Measurements from ENCODE around the gene EFNA2. TPM values are rescaled to one million over a fixed set of nuclear protein-coding genes. Genes with fewer than 3 reads are reported as not detected.

Gene EFNA2
- total RNA-seq, 4 donors from 2014 or later: not detected

DNA sequence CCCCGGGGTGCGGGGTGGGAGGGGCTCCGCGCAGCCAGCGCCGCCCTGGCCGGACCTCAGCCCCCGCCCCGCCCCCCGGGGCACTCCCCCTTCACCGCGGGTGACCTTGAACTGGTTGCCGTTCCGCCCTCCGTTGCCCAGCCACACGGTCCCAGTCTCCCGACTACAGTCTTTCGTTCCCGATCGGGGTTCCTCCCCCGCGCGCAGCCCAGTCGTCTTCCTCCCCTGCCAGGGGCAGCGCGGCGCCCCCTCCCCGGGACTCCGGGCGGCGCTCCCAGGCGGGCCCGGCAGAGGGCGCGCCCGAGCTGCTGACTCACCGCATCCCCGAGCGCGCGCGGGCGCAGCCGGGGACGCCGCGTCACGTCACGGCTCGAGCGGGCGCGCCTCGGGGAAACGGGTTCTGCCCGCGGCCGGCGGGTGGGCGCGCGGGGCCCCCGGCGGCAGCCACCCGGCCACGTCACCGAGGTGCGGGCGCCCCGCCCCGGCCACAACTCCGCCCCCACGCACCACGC, 36.8 kb upstream of the EFNA2 start:
- H3K4me3 ChIP-seq (ENCODE audit: low read depth, poor library complexity, severe bottlenecking): peak overlapping the region; percentile 39
- WGBS, 2 donors: 1% methylated on average over 29 of the region's 74 CpGs; no CpG with 5 or more reads in 1 of the 2 donors
- TF ChIP-seq, protein P1, sequence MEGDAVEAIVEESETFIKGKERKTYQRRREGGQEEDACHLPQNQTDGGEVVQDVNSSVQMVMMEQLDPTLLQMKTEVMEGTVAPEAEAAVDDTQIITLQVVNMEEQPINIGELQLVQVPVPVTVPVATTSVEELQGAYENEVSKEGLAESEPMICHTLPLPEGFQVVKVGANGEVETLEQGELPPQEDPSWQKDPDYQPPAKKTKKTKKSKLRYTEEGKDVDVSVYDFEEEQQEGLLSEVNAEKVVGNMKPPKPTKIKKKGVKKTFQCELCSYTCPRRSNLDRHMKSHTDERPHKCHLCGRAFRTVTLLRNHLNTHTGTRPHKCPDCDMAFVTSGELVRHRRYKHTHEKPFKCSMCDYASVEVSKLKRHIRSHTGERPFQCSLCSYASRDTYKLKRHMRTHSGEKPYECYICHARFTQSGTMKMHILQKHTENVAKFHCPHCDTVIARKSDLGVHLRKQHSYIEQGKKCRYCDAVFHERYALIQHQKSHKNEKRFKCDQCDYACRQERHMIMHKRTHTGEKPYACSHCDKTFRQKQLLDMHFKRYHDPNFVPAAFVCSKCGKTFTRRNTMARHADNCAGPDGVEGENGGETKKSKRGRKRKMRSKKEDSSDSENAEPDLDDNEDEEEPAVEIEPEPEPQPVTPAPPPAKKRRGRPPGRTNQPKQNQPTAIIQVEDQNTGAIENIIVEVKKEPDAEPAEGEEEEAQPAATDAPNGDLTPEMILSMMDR (IDR thresholded peaks at IDR 0.05): no peak
- TF ChIP-seq POLR2A (IDR thresholded peaks at IDR 0.05): no peak
- intact Hi-C loops (cut with DNase I; ENCODE audit: low total_unique reads): no loop called here
- DNase-seq (ENCODE audit: low spot score in 2 of 2): peak in 1 of 2 donors; percentile 96

DNA sequence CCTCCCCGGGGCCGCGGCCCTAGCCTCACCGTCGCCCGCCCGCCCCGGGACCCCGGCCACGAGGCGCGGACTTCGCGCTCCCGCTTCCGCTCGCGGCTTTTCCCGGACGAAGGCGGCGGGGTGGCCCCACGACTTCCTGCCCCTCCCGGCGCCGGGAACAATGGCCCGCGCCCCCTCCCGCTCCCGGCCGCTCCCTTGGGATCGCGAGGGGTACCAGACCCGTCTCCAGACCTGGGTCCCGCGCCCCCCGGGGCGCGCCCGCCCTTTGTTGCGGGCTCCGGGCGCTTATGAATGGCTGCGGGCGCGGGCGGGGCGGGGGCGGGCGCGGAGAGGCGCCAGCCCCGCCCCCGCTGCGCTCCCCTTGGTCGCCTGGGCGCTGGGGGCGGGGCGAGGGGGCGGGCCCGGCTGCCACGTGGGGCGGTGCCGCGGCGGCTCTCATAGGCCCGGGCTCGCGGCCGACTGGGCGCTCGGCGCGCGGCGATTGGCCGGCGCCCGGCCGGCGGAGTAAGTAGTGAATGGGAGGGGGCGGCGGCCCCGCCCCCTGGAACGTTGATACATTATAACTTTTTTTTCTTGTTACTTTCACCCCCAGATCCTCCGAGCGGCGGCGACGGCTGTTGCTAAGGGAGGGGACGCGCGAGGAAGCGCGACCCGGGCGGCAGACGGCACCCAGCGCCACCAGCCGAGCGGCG, 36.2 kb upstream of the EFNA2 start:
- 0 to 1% methylated on average over 34 to 49 of the region's 102 CpGs for WGBS, 2 donors
- peak in 1 of 2 donors; percentile 89 for TF ChIP-seq POLR2A (IDR thresholded peaks at IDR 0.05)
- TF ChIP-seq, protein P1 (IDR thresholded peaks at IDR 0.05): no peak
- intact Hi-C loops (cut with DNase I; ENCODE audit: low total_unique reads): no loop called here
- peak overlapping the region; percentile 75 for H3K4me3 ChIP-seq (ENCODE audit: low read depth, poor library complexity, severe bottlenecking)
- DNase-seq (ENCODE audit: low spot score in 2 of 2): peak; percentile 93 to 98

DNA sequence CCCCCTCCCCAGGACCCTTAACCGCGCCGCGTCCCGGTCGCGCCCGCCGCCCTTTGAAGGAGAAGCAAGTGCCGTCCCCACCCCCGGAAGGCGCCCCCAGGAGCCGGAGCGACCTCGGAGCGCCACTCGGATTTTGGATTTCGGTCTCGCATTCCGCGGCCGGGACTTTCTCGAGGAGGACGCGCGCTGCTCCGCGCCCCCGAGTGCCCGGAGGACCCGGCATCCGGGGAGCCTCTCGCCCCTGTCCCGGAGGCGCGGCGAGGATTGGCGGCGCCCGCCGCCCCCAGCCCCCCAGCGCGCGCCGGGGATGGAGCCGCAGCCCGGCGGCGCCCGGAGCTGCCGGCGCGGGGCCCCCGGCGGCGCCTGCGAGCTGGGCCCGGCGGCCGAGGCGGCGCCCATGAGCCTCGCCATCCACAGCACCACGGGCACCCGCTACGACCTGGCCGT, 35.7 kb upstream of the EFNA2 start:
- no peak for DNase-seq (ENCODE audit: low spot score in 2 of 2)
- peak overlapping the region; percentile 75 for H3K4me3 ChIP-seq (ENCODE audit: low read depth, poor library complexity, severe bottlenecking)
- 0 to 1% methylated on average over 5 to 46 of the region's 67 CpGs for WGBS, 2 donors
- intact Hi-C loops (cut with DNase I; ENCODE audit: low total_unique reads): no loop called here
- TF ChIP-seq, protein P1 (IDR thresholded peaks at IDR 0.05): no peak
- TF ChIP-seq POLR2A (IDR thresholded peaks at IDR 0.05): no peak

DNA sequence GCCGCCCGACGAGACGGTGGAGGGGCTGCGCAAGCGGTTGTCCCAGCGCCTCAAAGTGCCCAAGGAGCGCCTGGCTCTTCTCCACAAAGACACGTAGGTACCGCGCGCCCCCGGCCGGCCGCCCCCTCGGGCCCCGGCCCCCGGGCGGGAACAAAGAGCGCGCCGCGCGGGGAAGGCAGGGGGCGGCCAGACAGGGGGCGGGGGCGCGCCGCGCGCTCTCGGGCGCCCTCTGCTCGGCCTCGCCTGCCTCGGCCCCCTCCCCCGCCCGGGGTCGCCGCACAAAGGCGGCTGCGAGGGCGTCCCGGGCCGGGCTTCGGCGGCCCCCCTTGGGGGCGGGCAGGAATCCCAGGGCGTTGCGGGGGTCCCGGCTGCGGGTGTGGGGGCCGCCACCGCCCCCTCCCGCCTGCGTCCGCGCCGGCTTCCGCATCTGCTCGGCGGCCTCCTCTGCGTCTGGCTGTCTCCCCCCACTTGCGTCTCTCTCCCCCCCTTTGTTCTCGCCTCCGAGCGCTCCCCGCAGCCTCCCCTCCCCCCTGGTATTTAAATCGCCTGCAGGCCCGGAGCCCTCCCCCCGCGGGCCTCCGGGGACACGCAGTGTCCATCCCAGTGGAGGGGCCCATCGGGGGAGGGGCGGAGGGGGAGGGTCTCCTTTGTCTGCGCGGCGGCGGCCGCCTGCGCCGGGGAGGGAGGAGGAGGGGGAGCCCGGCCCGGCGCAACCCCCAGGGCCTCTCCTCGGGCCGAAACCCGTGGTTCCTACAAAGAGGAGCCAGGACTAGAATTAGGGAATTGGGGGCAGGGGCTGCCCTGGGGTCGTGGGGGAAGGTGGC, 35.0 kb upstream of the EFNA2 start:
- TF ChIP-seq POLR2A (IDR thresholded peaks at IDR 0.05): no peak
- TF ChIP-seq, protein P1 (IDR thresholded peaks at IDR 0.05): no peak
- WGBS, 2 donors: 0 to 2% methylated on average over 35 to 45 of the region's 90 CpGs
- peak overlapping the region; percentile 75 for H3K4me3 ChIP-seq (ENCODE audit: low read depth, poor library complexity, severe bottlenecking)
- DNase-seq (ENCODE audit: low spot score in 2 of 2): peak in 1 of 2 donors; percentile 91
- intact Hi-C loops (cut with DNase I; ENCODE audit: low total_unique reads): no loop called here

DNA sequence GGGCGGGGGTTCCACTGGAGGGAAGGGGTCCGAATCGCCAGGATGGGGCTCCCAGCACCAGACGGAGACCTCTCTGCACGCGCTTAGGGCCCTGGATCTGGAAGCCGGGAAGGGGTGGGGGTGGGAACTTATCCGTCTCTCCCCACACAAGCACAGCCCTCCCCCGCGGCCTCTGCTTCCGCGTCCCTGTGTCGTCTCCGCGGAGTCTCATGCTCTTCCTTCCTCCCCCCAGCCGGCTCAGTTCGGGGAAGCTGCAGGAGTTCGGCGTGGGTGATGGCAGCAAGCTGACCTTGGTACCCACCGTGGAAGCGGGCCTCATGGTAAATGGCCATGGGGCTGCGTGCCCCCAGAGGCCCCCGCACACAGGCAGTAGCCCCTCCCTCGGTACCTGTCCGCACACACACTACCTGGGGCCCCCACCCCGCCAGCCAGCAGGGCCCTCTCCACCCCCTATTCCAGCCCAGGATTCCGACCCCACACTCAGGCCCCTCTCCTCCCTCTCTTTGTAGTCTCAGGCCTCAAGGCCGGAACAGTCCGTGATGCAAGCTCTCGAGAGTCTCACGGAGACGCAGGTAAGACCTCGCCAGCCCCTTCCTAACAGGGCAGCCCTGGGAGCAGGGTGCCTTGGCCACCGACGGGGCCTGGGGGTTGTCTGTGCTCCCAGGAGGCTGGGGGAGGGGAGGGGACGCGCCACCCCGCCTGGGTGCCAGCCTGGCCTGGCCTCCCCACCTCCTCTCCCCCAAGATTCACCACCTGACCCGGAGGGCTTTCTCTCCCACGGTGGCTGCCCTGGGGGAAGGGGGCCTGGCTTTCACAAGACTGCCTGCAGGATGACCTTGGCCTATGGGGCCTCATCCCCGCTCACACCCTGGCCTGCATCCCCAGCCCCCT, 34.1 kb upstream of the EFNA2 start:
- H3K4me3 ChIP-seq (ENCODE audit: low read depth, poor library complexity, severe bottlenecking): peak overlapping the region; percentile 75
- peak in 1 of 2 donors; percentile 95 for DNase-seq (ENCODE audit: low spot score in 2 of 2)
- no peak for TF ChIP-seq POLR2A (IDR thresholded peaks at IDR 0.05)
- TF ChIP-seq, protein P1 (IDR thresholded peaks at IDR 0.05): no peak
- intact Hi-C loops (cut with DNase I; ENCODE audit: low total_unique reads): no loop called here
- 2 to 4% methylated on average over 34 to 36 of the region's 41 CpGs for WGBS, 2 donors
